ENCODE measurements around the gene LMOD2. TPM values are rescaled to one million over a fixed set of nuclear protein-coding genes. Genes with fewer than 3 reads are reported as not detected.

The LMOD2 gene
- total and polyA plus RNA-seq, 2 donors (not counting 3 experiments of a cell fraction or from before 2014, with no cell fraction given): not detected

- Histone ChIP-seq H3K4me3 (replicated peaks in 1 of 3; ENCODE audit: insufficient read depth in 1 of 3, low read depth in 1 of 3, low read length in 3 of 3) (no peak overlapping the region), H3K9me3 (replicated peaks; ENCODE audit: control insufficient read depth, insufficient read depth, low read length) (no peaks in the 10 kb centered on the region), H3K27me3 (ENCODE audit: control insufficient read depth in 2 of 2, insufficient read depth in 2 of 2, low read length in 2 of 2) (peaks cover 6 to 7% of the 10 kb centered on the region in 2 experiments), H3K9me1 (replicated peaks; ENCODE audit: control insufficient read depth, extremely low read depth, insufficient read depth, low read length) (no peaks in the 10 kb centered on the region), H4K20me1 (replicated peaks; ENCODE audit: control insufficient read depth, extremely low read depth, insufficient read depth, low read length) (no peaks in the 10 kb centered on the region), H3K36me3 (ENCODE audit: control insufficient read depth in 2 of 2, extremely low read depth in 1 of 2, insufficient read depth in 2 of 2, low read length in 2 of 2) (no peaks in the 10 kb centered on the region), H3K9ac (replicated peaks; ENCODE audit: extremely low read depth, insufficient read depth, low read length) (no peak overlapping the region), H3K79me2 (ENCODE audit: control insufficient read depth, insufficient read depth, low read length) (no peaks in the 10 kb centered on the region), H3K4me1 (ENCODE audit: control insufficient read depth, extremely low read depth, insufficient read depth, low read length) (no peaks in the 10 kb centered on the region), H2AFZ (ENCODE audit: low read depth, low read length) (no peak overlapping the region), H3K4me2 (ENCODE audit: insufficient read depth, low read length) (no peak overlapping the region), H3K27ac (ENCODE audit: insufficient read depth, low read depth, low read length) (no peak overlapping the region)
- CTCF ChIA-PET: interaction anchor here (0.9 to 1.9 kb wide), 4 partner anchors 9 to 196 kb away, joined by 3 to 7 read pairs (median 4); no protein-coding TSS in a partner anchor
- dilution Hi-C loops (cut with MboI; ENCODE audit: extremely low pct_ligation_motif_present, low sequenced_read_pairs) (no loop called here), intact Hi-C loops (cut with micrococcal nuclease) (no loop called here)
- FAIRE-seq (no peak), DNase-seq (ENCODE audit: low read depth, low spot score) (no peak)
- no TSS peak for BruUV-seq (replicated peaks)
- TF ChIP-seq EZH2 (IDR thresholded peaks at IDR 0.05; ENCODE audit: borderline replicate concordance, low read depth, low read length, severe bottlenecking) (no peak), MYC (IDR thresholded peaks at IDR 0.05; ENCODE audit: low read depth, low read length) (no peak), GATA2 (IDR thresholded peaks at IDR 0.05; ENCODE audit: insufficient read depth, insufficient read length, low read depth, low read length) (no peak), CTCF (IDR thresholded peaks at IDR 0.05; ENCODE audit: extremely low read depth in 1 of 2, insufficient read depth in 1 of 2, low read depth in 1 of 2, low read length in 2 of 2) (no peak), FOS (IDR thresholded peaks at IDR 0.05; ENCODE audit: borderline replicate concordance, insufficient read depth, low read length) (no peak), MAX (IDR thresholded peaks at IDR 0.05; ENCODE audit: insufficient read depth, insufficient read length) (no peak), POLR2A (IDR thresholded peaks at IDR 0.05; ENCODE audit: low read depth, low read length) (no peak), JUN (IDR thresholded peaks at IDR 0.05; ENCODE audit: borderline replicate concordance, insufficient read depth, insufficient read length, low read depth) (no peak), POLR2AphosphoS5 (IDR thresholded peaks at IDR 0.05; ENCODE audit: insufficient read depth, low read depth, low read length) (no peak)
- POLR2A ChIA-PET: no interaction called here
Measured at GRCh38 chr7:123666492-123666891, 10.8 kb downstream of the LMOD2 start.
